Measurements from ENCODE around the gene ACCSL. TPM values are rescaled to one million over a fixed set of nuclear protein-coding genes. Genes with fewer than 3 reads are reported as not detected.

Gene ACCSL
- not detected in 2 replicates for total RNA-seq

DNA sequence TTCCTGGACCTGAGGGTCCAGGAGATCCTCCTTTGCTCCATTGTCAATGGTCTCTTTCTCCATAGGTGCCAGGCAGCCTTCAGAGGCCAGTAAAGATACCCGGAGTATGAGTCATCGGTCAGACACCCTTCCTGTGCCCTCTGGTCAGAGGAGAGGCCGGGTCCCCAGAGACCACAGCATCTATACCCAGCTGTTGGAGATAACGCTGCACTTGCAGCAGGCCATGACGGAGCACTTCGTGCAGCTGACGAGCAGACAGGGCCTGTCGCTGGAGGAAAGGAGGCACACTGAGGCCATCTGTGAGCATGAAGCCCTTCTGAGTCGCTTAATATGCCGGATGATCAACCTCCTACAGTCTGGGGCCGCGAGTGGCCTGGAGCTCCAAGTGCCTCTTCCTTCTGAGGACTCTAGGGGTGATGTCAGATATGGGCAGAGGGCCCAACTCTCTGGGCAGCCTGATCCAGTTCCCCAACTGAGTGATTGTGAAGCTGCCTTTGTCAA is at the start of gene ACCSL:
ACCSL (plus strand) TSS at position 51 of the 501 bp plus-strand sequence; CDS start at position 107, 56 bp downstream.
- Mint-ChIP-seq H3K27ac (no peak within 1 kb of the TSS), H3K9me3 (no peaks in the 10 kb centered on the region), H3K27me3 (ENCODE audit: low read depth) (peaks cover 10% of the 10 kb centered on the region), H3K36me3 (ENCODE audit: low read depth) (no peaks in the 10 kb centered on the region), H3K4me3 (ENCODE audit: low read depth) (no peak within 1 kb of the TSS), H3K4me1 (ENCODE audit: low read depth) (no peaks in the 10 kb centered on the region)
- DNase-seq (ENCODE audit: low spot score), result no peak
- intact Hi-C loops (cut with micrococcal nuclease), result no loop called here

DNA sequence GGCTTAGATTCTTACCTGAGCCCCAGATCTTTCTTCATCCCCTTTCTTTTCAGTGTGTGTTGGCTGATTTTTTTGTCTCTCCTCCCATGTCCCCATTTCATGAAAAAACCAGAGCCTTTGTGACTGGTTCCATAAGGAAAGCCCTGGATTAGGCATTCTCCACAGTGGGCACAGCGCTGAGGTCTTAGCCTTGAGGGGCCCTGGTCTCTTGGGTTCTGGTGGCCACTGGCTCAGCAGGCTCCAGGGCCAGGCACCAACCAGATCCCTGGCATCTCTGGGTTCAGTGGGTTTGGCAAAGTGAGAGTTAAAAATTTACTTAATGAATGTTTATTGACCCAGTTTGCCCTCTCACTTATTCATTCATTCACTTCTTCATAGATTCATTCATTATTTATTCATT is 49.5 kb upstream of the ACCSL start:
- H3K9me3 Mint-ChIP-seq, result no peaks in the 10 kb centered on the region
- intact Hi-C loops (cut with micrococcal nuclease), result no loop called here
- DNase-seq (ENCODE audit: low spot score), result no peak
- no peak overlapping the region for H3K27ac Mint-ChIP-seq
- H3K36me3 Mint-ChIP-seq (ENCODE audit: low read depth), result no peaks in the 10 kb centered on the region
- H3K4me1 Mint-ChIP-seq (ENCODE audit: low read depth), result no peaks in the 10 kb centered on the region
- H3K27me3 Mint-ChIP-seq (ENCODE audit: low read depth), result peaks cover 3% of the 10 kb centered on the region
- no peak overlapping the region for H3K4me3 Mint-ChIP-seq (ENCODE audit: low read depth)

DNA sequence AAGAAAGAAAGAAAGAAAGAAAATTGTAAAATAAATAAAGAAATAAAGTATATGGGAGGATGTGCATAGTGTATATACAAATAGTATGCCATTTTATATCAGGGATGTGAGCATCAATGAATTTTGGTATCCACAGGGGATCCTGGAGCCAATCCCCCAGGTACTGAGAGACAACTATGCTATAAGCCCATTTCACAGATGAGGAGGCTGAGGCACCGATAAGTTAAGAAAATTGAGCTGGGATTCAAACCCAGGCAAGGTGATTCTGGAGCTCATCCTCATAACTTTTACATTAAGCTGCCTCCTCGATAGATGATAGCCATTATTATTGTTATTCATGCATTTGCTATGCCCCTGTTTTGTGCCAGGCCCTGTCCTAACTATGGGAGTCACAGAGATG is 47.0 kb upstream of the ACCSL start:
- H3K9me3 Mint-ChIP-seq, result no peaks in the 10 kb centered on the region
- H3K27me3 Mint-ChIP-seq (ENCODE audit: low read depth), result peaks cover 3% of the 10 kb centered on the region
- H3K36me3 Mint-ChIP-seq (ENCODE audit: low read depth), result no peaks in the 10 kb centered on the region
- intact Hi-C loops (cut with micrococcal nuclease), result no loop called here
- DNase-seq (ENCODE audit: low spot score), result no peak
- H3K4me1 Mint-ChIP-seq (ENCODE audit: low read depth), result no peaks in the 10 kb centered on the region
- no peak overlapping the region for H3K27ac Mint-ChIP-seq
- no peak overlapping the region for H3K4me3 Mint-ChIP-seq (ENCODE audit: low read depth)

DNA sequence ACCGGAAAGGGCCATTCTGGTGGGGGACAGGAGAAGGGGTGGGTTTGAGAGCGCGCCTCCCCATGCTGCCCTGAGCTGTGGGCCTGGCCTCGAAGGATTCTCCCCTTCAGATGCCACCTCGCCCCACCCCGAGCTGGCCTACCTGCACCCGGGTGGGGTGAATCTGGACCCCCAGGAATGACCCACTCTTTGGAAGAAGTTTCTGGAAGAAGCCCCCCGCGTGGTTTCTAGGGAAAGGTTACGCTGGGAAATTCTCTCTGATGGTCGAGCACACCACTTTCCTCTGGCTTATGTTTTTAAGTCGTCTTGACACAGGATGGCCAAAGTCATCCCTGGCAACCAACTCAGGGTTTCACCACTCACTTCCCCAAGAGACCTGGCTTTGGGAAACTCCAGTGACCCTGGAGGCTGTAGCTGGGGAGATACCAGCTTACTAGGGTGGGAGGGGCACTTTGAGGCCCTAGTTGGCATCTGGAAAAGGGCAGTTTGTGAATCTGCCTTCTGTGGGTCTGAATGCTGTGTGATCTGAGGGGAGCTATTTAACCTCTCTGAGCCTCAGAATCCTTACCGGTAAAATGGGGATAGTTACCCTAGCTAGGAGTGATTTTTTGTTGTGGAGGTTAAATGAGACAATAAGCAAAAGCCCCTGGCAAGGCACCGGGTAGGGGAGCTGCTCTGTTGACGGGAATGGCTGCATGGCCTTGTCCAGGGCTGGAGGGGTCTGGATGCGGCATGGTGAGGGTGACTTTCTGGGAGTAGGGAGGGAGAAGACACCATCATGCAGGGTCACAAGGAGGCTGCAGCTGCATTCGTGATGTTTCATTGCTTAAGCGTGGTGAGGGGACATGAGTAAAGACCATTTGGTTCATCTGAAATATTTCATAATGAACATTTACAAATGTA is 45.3 kb upstream of the ACCSL start:
- Mint-ChIP-seq H3K36me3 (ENCODE audit: low read depth) (no peaks in the 10 kb centered on the region), H3K27ac (no peak overlapping the region), H3K27me3 (ENCODE audit: low read depth) (peaks cover 3% of the 10 kb centered on the region), H3K4me3 (ENCODE audit: low read depth) (no peak overlapping the region), H3K4me1 (ENCODE audit: low read depth) (no peaks in the 10 kb centered on the region), H3K9me3 (no peaks in the 10 kb centered on the region)
- DNase-seq (ENCODE audit: low spot score), result no peak
- intact Hi-C loops (cut with micrococcal nuclease), result no loop called here

DNA sequence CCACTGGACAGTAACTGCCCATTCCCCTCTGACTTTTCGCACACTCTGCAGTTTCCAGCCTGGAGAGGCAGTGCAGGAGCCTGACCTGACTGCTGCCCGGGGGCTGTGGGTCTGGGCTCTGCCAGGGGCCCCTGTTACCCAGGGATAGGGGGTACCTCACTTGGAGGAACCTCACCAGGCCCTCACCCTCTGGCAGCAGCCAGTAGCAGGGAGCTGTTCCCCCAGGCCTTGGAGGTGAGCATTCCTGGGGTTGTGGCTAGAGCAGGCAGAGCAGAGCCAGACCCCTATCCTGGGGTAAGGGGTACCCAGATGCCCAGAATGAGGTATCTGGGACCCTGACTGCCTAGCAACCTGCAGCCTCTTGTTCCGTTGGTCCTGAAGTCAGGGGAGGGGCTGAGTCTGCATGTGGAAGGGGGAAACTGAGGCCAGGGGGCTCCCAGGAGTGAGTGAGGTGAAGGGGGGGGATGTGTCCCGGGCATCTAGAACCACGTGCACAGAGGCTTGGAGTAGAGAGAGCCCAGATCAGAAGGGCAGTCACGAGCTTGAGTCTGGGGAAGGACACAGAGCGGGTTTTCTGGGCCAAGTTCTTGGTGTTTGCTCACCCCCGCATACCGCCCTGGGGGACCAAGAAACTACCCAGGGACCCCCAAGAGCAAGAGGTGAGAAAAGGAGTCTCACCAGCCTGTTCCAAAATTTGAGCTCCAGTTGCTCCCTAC is 43.9 kb upstream of the ACCSL start:
- H3K36me3 Mint-ChIP-seq (ENCODE audit: low read depth), result no peaks in the 10 kb centered on the region
- no peak for DNase-seq (ENCODE audit: low spot score)
- intact Hi-C loops (cut with micrococcal nuclease), result no loop called here

DNA sequence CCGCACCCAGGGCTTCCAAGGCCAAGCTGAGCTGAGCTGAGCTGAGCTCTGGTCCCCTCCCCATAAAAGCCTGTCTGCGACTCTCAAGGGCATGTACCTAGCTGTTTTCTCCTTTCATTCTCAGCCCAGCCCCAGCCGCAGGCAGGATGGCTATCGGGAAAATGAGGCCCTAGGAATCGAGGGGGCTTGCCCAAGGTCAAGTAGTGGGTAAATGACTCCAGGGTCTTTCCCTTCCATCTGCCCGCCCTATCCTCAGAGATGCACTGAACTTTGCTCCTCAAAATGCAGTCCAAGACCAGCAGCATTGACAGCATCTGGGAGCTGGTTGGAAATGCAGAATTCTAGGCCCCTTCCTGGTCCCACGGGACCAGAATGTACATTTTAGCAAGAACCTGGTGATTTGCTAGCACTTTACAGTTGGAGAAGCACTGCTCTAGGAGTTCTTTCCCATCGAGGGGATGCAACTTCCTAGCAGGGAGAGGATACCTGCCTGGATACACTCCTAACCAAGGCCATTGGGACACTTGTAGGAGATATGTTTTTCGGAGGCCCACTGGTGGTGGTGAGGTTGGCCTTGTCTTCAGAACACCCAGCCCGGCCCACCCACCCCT is 43.2 kb upstream of the ACCSL start:
- H3K9me3 Mint-ChIP-seq, result no peaks in the 10 kb centered on the region
- no peaks in the 10 kb centered on the region for H3K36me3 Mint-ChIP-seq (ENCODE audit: low read depth)
- intact Hi-C loops (cut with micrococcal nuclease), result no loop called here
- H3K4me3 Mint-ChIP-seq (ENCODE audit: low read depth), result no peak overlapping the region
- no peak for DNase-seq (ENCODE audit: low spot score)
- no peaks in the 10 kb centered on the region for H3K4me1 Mint-ChIP-seq (ENCODE audit: low read depth)
- no peak overlapping the region for H3K27ac Mint-ChIP-seq
- H3K27me3 Mint-ChIP-seq (ENCODE audit: low read depth), result peaks cover 3% of the 10 kb centered on the region

More for the DNA sequence above, 43.9 kb upstream of the ACCSL start:
- no peaks in the 10 kb centered on the region for H3K9me3 Mint-ChIP-seq
- H3K4me1 Mint-ChIP-seq (ENCODE audit: low read depth), result no peaks in the 10 kb centered on the region
- H3K27ac Mint-ChIP-seq, result no peak overlapping the region
- no peak overlapping the region for H3K4me3 Mint-ChIP-seq (ENCODE audit: low read depth)
- peaks cover 3% of the 10 kb centered on the region for H3K27me3 Mint-ChIP-seq (ENCODE audit: low read depth)

DNA sequence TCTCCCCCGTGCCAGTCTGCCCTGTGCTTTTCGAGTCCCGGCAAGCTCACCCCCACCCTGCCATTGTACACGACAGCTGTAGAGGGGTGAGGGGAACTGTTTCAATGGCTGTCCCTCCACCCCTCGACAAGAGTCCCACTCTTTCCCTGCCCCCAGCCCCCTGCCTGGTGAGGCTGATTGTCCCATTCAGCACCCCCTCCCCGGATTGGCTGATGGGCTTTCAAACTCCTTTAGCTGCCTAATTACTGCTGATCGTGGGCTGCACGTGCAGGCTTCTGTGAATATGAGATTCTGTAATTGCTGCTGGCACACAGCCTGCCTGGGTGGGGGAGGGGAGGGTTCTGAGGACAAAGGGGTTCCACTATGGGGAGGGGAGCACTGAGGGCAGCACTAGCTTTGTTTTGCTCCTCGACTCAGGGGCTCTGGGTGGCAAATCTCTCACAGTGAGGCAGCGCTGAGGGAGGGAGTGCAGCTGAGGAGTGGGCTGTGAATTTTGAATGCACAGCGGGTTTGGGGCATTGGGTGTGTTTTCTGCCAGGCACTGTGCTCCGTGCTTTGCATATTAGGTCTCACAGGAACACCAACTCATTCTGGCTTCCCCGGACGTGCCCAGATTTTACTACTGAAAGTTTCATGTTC is 42.6 kb upstream of the ACCSL start:
- Mint-ChIP-seq H3K27ac (no peak overlapping the region), H3K27me3 (ENCODE audit: low read depth) (peaks cover 3% of the 10 kb centered on the region), H3K4me1 (ENCODE audit: low read depth) (no peaks in the 10 kb centered on the region), H3K36me3 (ENCODE audit: low read depth) (no peaks in the 10 kb centered on the region), H3K9me3 (no peaks in the 10 kb centered on the region), H3K4me3 (ENCODE audit: low read depth) (no peak overlapping the region)
- intact Hi-C loops (cut with micrococcal nuclease), result no loop called here
- DNase-seq (ENCODE audit: low spot score), result no peak

DNA sequence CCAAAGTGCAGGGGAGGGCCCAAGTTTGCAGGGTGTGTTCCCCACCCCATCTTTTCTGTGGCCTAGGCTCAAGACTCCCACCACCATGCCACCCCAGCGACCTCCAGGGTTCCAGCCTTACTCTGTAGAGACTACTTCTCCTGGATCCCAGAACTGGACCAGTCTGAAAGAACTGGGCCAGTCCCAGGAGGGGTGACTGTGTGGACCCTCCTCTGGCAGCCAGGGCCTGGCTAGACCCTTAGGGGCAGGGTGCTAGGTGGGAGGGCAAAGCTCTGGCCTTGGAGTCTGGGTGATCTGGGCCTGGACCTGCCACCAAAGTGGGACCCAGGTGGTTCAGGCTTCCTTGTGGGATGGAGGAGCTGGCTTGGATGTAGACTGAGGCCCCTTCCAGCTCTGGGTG is 41.8 kb upstream of the ACCSL start:
- intact Hi-C loops (cut with micrococcal nuclease), result no loop called here
- Mint-ChIP-seq H3K4me1 (ENCODE audit: low read depth) (no peaks in the 10 kb centered on the region), H3K4me3 (ENCODE audit: low read depth) (no peak overlapping the region), H3K27ac (no peak overlapping the region), H3K36me3 (ENCODE audit: low read depth) (no peaks in the 10 kb centered on the region), H3K27me3 (ENCODE audit: low read depth) (peaks cover 3% of the 10 kb centered on the region), H3K9me3 (no peaks in the 10 kb centered on the region)
- DNase-seq (ENCODE audit: low spot score), result no peak

DNA sequence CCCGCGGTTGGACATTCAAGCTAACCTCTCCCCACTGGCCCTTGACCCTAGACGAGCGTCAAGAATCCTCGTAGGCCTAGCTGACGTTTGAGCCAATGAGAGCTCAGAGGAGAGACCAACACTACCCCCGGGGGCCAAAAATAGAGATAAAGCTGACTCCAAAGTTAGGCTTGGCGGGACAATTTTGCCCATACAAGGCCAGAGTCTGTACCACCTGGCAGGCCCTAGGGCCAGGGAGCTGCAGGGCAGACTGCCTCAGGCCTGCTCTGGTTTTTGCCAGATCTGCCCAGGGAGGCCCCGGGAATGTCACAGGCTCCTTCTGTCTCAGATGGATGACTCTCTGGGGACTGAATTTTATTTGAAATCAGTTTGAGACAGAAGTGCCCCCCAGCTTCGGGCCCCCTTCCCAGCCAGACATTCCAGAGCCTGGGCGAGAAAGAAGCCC is 40.8 kb upstream of the ACCSL start:
- DNase-seq (ENCODE audit: low spot score), result no peak
- no peak overlapping the region for H3K4me3 Mint-ChIP-seq (ENCODE audit: low read depth)
- no peaks in the 10 kb centered on the region for H3K27me3 Mint-ChIP-seq (ENCODE audit: low read depth)
- H3K36me3 Mint-ChIP-seq (ENCODE audit: low read depth), result no peaks in the 10 kb centered on the region
- no peaks in the 10 kb centered on the region for H3K4me1 Mint-ChIP-seq (ENCODE audit: low read depth)
- no peak overlapping the region for H3K27ac Mint-ChIP-seq
- intact Hi-C loops (cut with micrococcal nuclease), result no loop called here
- H3K9me3 Mint-ChIP-seq, result no peaks in the 10 kb centered on the region

DNA sequence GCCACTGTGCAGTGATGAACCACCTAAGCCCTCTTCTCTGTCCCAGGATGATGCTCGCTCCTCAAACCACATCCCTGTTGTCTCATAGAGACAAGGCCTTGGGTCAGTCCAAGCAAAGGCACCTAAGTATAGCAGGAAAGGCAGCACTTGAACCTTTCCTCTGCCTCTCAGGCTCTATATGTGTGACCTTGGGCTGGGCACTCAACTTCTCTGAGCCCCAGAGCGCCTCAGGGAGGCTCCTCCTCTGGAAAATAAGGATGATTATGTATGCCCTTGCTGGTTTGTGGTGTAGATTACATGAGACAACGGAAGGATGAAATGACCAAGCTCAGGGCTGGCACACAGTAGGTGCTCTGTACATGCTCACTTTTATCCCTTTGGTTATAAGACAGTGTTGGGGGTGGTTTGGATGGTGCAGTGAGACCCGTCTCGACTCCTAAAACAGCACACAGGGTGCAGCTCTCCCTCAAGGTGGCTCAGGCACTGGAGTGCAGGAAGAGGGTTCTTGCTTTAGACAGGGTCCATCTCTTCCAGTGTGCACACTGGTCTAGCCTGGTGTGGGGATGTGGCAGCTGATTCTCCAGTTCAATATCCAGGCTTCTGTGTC is 40.2 kb upstream of the ACCSL start:
- Mint-ChIP-seq H3K4me1 (ENCODE audit: low read depth) (no peaks in the 10 kb centered on the region), H3K27me3 (ENCODE audit: low read depth) (no peaks in the 10 kb centered on the region), H3K27ac (no peak overlapping the region), H3K9me3 (no peaks in the 10 kb centered on the region), H3K36me3 (ENCODE audit: low read depth) (no peaks in the 10 kb centered on the region), H3K4me3 (ENCODE audit: low read depth) (no peak overlapping the region)
- no peak for DNase-seq (ENCODE audit: low spot score)
- intact Hi-C loops (cut with micrococcal nuclease), result no loop called here

DNA sequence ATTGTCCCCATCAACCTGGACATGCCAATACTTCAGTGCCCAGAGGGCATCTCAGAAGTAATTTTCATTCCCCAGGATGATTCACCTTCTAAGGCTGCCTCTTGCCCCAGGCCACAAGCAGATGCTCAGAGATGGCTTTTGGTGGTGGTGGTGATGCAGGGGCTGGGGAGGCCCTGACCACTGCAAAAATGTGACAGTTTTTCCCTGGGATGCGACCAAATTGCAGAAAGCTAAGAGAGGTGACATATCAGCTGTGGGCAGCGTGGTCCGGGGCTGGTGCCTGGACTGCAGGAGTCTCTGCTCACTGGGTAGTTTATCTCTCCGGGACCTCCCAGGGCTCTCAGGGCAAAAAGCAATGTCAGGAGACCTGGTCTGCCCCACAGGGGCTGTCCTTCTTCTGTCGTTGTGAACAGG is 39.7 kb upstream of the ACCSL start:
- no peaks in the 10 kb centered on the region for H3K36me3 Mint-ChIP-seq (ENCODE audit: low read depth)
- no peak overlapping the region for H3K4me3 Mint-ChIP-seq (ENCODE audit: low read depth)
- no peak for DNase-seq (ENCODE audit: low spot score)

DNA sequence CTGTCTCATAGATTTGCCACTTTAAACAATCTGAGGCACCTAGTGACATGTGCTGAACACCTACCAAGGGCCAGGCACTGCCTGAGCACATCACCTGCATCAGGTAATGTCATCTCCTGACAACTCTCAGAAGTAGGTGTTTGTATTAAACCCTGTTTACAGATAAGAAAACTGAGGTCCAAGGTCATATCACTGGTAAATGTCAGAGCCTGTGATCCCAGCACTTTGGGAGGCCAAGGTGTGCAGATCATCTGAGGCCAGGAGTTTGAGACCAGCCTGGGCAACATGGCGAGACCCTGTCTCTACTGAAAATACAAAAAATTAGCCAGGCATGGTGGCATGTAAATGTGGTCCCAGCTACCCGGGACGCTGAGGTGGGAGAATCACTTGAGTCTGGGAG is 39.1 kb upstream of the ACCSL start:
- H3K27me3 Mint-ChIP-seq (ENCODE audit: low read depth), result no peaks in the 10 kb centered on the region
- H3K4me1 Mint-ChIP-seq (ENCODE audit: low read depth), result no peaks in the 10 kb centered on the region

More for the DNA sequence above, 39.7 kb upstream of the ACCSL start:
- no peaks in the 10 kb centered on the region for H3K9me3 Mint-ChIP-seq
- H3K27ac Mint-ChIP-seq, result no peak overlapping the region
- H3K4me1 Mint-ChIP-seq (ENCODE audit: low read depth), result no peaks in the 10 kb centered on the region
- intact Hi-C loops (cut with micrococcal nuclease), result no loop called here
- H3K27me3 Mint-ChIP-seq (ENCODE audit: low read depth), result no peaks in the 10 kb centered on the region

More for the DNA sequence above, 39.1 kb upstream of the ACCSL start:
- intact Hi-C loops (cut with micrococcal nuclease), result no loop called here
- DNase-seq (ENCODE audit: low spot score), result no peak
- no peaks in the 10 kb centered on the region for H3K9me3 Mint-ChIP-seq
- no peaks in the 10 kb centered on the region for H3K36me3 Mint-ChIP-seq (ENCODE audit: low read depth)
- H3K4me3 Mint-ChIP-seq (ENCODE audit: low read depth), result no peak overlapping the region
- H3K27ac Mint-ChIP-seq, result no peak overlapping the region
